NB4 (cell line): Measurements from ENCODE around the gene SLC25A10.

Experiments
- CTCF ChIP-seq: IDR thresholded peaks from one replicate; pipeline ENCODE4 v1.5.1; 2012; ENCODE audit warnings: low read depth, low read length
- MAX ChIP-seq: IDR thresholded peaks from 2 replicates; pipeline ENCODE4 v1.6.1; 2011; ENCODE audit warnings: low read depth, low read length
- POLR2A ChIP-seq: IDR thresholded peaks from 2 replicates; pipeline ENCODE4 v1.6.1; 2011; ENCODE audit warnings: mild to moderate bottlenecking; ENCODE audit not compliant: insufficient read length; ENCODE audit errors: extremely low read depth

GRCh38 chr17:81712468-81713003, 452 bp downstream of the SLC25A10 start:
- no peak for TF ChIP-seq CTCF
- no peak for TF ChIP-seq POLR2A
- no peak for TF ChIP-seq MAX
